GM10248 (cell line): ENCODE measurements around the gene ADAMTS16.

Experiments
- CTCF ChIA-PET: fragments of 300-600 bp; sonication (Branson Sonifier 250); formaldehyde crosslinking; extraction: SDS; loops from one replicate; lab custom pipeline; 2021; ENCODE audit warnings: antibody characterized with exemption; lab: Yijun Ruan, JAX
- POLR2A ChIA-PET: fragments of 350-650 bp; sonication (Branson Sonifier 250); formaldehyde crosslinking; extraction: SDS; loops from one replicate; lab custom pipeline; 2020; ENCODE audit warnings: antibody characterized with exemption; lab: Yijun Ruan, JAX
- DNase-seq: peaks from one replicate; pipeline ENCODE4 v3.0.0; 2012; ENCODE audit errors: extremely low spot score
- CTCF ChIP-seq: IDR thresholded peaks from 2 replicates; pipeline ENCODE4 v1.5.1; 2012; ENCODE audit warnings: mild to moderate bottlenecking, low read depth; ENCODE audit errors: extremely low read depth, missing control alignments, control extremely low read depth

ADAMTS16 gene

GRCh38 chr5:5287419-5287818, 147.3 kb downstream of the ADAMTS16 start:
- POLR2A ChIA-PET, result no interaction called here

GRCh38 chr5:5288201-5288600, 148.1 kb downstream of the ADAMTS16 start:
- TF ChIP-seq CTCF, result no peak
- POLR2A ChIA-PET, result no interaction called here
- no peak for DNase-seq
- CTCF ChIA-PET, result interaction anchor here (0.8 kb wide), 1 partner anchor 9 kb away, joined by 3 read pairs; no protein-coding TSS in a partner anchor

More at GRCh38 chr5:5287419-5287818, 147.3 kb downstream of the ADAMTS16 start:
- no peak for DNase-seq
- CTCF ChIA-PET, result no interaction called here
- no peak for TF ChIP-seq CTCF

GRCh38 chr5:5289537-5289936, 149.4 kb downstream of the ADAMTS16 start:
- DNase-seq, result no peak
- ChIA-PET CTCF (no interaction called here), POLR2A (no interaction called here)
- TF ChIP-seq CTCF, result no peak

DNA sequence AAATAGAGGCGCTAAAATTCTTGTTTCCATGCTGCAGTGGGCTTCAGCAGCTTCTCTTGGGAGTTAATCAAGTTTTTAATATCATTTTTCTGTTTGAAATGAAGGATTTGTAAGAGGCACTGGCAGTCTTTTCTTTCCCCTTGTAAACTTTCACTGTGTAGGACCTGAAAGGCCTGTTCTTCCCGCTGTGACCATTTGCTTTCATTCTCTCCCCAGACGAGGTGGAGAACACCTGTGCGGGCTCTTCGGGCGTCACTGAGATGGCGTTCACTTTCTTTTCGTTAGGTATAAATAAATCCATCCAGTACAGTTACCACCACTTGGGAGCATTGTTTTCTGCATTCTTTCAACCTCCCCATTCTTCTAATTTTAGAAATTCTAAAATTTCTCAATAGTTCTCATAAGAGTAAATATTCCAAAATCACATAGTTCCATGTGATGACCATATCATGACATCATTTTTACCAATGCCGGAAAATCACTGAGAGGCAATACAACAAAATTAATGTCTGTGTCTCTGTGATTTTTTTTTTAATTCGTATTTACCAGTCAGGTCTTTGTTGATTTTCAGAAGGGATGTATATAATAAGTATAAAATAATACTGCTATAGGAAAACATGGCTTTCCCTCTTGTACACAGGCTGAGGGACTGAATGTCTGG, 150.7 kb downstream of the ADAMTS16 start:
- CTCF ChIA-PET, result no interaction called here
- no peak for DNase-seq
- POLR2A ChIA-PET, result no interaction called here
- no peak for TF ChIP-seq CTCF

GRCh38 chr5:5291357-5291756, 151.2 kb downstream of the ADAMTS16 start:
- ChIA-PET POLR2A (no interaction called here), CTCF (no interaction called here)
- no peak for TF ChIP-seq CTCF
- DNase-seq, result no peak

- no peak for DNase-seq
- no peak for TF ChIP-seq CTCF
- POLR2A ChIA-PET, result no interaction called here
- CTCF ChIA-PET, result no interaction called here
Observed at GRCh38 chr5:5293029-5293428, 152.9 kb downstream of the ADAMTS16 start.

DNA sequence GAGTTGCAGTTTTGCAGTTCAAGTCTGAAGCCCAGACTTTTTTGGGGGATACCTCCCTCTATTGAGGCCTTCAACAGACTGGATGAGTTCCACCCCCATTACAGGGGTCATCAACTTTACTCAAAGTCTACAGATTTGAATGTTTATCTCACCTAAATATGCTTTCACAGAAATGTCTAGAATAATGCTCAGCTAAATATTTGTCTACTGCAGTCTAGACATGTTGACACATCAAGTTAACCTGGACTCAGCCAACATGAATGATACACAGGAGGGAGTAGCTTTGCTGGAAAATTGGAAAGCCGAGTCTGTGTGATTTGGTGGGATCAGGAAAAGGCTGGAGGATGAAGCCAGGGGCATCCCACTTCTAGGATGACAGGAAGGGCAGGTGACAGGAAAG, 154.3 kb downstream of the ADAMTS16 start:
- ChIA-PET CTCF (no interaction called here), POLR2A (no interaction called here)
- DNase-seq, result no peak
- no peak for TF ChIP-seq CTCF
